D721Med (cell line): Measurements from ENCODE around the gene CAMK1D.
"Not testable (repeated sequence)": the region's sequence is repeated elsewhere in the genome, so short reads cannot be mapped to it uniquely, and the experiment has no call there.

ENCODE experiments used
- DNase-seq: peaks from one replicate; pipeline ENCODE4 v3.0.0; 2011; ENCODE audit warnings: low spot score; ENCODE audit not compliant: insufficient read length
- FAIRE-seq: peaks from 2 replicates; lab custom pipeline; 2011; peaks lifted over from hg19 to GRCh38; lab: Jason Lieb, UNC
- TF ChIP-seq, protein P1 (sequence below): IDR thresholded peaks from 2 replicates; pipeline ENCODE4 v1.5.1; 2012; ENCODE audit warnings: mild to moderate bottlenecking, control low read depth; ENCODE audit not compliant: insufficient read depth; ENCODE audit errors: missing control alignments

The CAMK1D gene

DNA sequence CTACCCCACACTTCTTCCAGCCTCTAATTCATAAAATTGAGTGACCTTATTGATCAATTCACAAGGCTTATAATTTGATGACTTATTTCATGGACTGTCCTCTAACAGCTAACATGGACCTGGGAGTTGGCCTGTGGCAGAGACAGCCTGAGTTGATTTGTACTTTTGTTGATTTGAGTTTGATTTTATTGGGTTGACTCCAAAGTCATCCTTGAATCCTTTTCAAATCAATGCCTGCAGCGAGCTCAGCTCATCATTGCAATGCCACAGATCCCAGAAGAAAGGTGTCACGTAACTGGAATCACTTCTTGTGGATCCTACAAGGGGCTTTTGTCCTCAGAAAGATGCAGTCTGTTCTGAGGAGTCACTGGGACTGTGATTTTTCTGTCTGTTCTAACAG is 138.0 kb downstream of the CAMK1D start:
- DNase-seq, result no peak
- TF ChIP-seq, protein P1, sequence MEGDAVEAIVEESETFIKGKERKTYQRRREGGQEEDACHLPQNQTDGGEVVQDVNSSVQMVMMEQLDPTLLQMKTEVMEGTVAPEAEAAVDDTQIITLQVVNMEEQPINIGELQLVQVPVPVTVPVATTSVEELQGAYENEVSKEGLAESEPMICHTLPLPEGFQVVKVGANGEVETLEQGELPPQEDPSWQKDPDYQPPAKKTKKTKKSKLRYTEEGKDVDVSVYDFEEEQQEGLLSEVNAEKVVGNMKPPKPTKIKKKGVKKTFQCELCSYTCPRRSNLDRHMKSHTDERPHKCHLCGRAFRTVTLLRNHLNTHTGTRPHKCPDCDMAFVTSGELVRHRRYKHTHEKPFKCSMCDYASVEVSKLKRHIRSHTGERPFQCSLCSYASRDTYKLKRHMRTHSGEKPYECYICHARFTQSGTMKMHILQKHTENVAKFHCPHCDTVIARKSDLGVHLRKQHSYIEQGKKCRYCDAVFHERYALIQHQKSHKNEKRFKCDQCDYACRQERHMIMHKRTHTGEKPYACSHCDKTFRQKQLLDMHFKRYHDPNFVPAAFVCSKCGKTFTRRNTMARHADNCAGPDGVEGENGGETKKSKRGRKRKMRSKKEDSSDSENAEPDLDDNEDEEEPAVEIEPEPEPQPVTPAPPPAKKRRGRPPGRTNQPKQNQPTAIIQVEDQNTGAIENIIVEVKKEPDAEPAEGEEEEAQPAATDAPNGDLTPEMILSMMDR, result no peak
- FAIRE-seq, result no peak

DNA sequence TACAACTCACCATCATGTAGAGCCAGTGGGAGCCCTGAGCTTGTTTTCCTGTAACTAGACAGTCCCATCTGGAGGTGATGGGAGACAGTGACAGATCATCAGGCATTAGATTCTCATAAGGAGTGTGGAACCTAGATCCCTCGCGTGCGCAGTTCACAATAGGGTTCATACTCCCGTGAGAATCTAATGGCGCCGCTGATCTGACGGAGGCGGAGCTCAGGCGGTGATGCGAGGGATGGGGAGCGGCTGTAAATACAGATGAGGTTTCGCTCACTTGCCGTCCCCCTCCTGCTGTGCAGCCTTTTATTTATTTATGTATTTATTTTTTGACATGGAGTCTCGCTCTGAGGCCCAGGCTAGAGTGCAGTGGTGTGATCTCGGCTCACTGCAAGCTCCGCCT is 139.3 kb downstream of the CAMK1D start:
- DNase-seq (no peak), FAIRE-seq (no peak)
- TF ChIP-seq, protein P1, result no peak

DNA sequence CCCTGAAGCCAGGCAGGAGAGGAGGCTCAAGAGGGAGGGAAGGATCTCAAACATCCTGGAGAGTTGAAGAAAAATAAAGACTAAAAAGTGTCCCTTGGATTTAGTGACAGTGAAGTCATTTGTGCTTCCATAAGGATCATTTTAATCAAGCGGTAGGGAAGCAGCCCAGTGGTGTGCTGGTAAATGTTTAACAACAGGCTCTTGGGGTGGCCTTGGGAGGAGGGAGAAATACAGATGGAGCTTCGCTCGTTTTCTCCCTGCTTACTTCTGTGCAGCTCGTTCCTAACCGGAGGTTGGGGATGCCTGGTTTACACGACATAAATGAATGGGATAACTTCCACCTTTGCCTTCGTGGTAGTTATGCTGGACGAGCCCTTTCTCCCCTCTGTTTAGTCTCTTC is 140.0 kb downstream of the CAMK1D start:
- TF ChIP-seq, protein P1, result no peak
- DNase-seq, result no peak
- FAIRE-seq, result no peak

DNA sequence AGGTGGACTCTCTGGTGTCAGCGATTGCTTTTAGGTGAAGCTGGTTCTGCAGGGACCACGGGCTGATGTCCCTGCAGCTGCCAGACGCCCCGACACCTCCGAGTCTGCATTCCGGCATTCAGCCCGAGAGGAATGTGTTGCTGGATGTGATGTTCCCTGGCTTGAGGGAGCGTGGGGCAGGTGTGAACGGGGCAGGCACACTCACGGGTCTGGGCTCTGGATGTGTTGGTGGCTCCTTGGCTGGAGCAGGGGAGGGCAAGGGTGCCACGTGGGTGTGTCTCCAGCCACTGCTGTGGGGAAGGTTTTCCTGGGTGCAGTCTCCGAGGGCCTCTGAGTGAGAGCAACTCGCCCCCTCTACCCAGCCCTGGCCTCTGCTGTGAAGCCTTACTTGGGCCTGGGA is 140.5 kb downstream of the CAMK1D start:
- FAIRE-seq (no peak), DNase-seq (no peak)

DNA sequence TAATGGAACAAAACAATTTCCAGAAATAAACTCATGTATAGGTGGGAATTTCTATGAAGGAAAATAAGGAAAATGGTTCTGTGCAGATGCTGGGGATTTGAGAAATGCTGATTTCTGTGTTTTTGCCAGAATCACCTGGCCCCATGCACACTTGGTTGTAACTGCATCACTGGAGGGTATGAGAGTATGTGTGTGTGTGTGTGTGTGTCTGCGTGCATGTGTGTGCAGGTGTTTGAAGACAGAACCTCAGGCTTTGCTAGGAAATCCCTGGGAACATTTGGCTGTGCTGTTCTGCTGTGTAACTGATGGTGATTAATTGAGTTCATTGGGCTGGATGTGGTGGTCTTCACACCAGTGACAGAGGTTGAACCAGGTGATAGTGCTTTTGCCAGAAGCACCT is 141.6 kb downstream of the CAMK1D start:
- FAIRE-seq (no peak), DNase-seq (no peak)
- TF ChIP-seq, protein P1, result no peak

More for the DNA sequence above, 140.5 kb downstream of the CAMK1D start:
- TF ChIP-seq, protein P1, result no peak

DNA sequence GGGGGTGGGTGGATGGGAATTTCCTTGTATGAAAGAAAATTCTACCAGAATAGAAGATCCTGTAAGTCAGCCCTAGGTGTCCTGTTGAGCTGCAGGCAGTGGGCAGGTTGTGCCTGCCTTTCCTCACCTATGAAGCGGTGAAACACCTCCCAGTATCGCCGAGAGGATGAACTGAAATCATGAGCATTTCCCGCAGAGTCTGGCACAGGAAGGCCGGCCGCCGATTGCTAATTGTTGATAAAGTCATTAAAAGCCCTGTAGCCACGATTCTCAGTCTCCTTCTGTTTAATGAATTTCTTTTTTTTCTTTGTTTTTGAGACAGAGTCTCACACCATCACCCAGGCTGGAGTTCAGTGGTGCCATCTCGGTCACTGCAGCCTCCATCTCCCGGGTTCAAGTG is 142.1 kb downstream of the CAMK1D start:
- TF ChIP-seq, protein P1, result no peak
- DNase-seq (no peak), FAIRE-seq (no peak)

DNA sequence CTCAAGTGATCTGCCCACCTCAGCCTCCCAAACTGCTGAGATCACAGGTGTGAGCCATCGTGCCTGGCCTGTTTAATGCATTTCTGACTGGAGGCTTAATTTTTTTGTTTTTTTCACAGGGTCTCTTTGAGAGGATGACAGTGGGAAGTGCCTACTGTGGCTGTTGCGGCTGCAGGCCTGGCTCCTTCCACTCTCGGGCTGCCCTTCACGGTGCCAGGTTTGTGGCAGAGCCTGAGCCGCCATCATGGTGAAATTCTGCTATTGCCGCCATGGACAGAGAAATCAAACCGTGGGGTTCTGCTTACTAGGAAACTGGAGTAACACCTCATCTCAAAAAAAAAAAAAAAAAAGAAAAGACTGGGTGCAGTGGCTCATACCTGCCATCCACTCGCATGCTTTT is 142.7 kb downstream of the CAMK1D start:
- DNase-seq (no peak), FAIRE-seq (no peak)
- TF ChIP-seq, protein P1, result no peak

DNA sequence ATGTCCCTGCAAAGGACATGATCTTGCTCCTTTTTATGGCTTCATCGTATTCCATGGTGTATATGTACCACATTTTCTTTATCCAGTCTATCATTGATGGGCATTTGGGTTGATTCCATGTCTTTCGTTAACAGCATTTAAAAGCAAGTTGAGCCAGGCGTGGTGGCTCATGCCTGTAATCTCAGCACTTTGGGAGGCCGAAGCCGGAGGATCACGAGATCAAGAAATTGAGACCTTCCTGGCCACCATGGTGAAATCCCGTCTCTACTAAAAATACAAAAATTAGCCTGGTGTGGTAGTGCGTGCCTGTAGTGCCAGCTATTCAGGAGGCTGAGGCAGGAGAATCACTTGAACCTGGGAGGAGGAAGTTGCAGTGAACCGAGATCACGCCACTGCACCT is 147.7 kb downstream of the CAMK1D start:
- FAIRE-seq, DNase-seq: not testable (repeated sequence)
